Heart right ventricle (tissue), 16 donors: ENCODE data around the gene MYO18B. TPM values are rescaled to one million over a fixed set of nuclear protein-coding genes. Genes with fewer than 3 reads are reported as not detected.
A peak's percentile ranks its signal among the peaks of the same experiment; 100 is the strongest.

Experiments used
- ATAC-seq, 8 donors: fragments of 200-7000 bp; cut with Tn5 transposase; one replicate each; pipeline ENCODE4 v1.9.1; 2020; ENCODE audit warnings: mild to moderate bottlenecking in 8 of 8, moderate library complexity in 8 of 8, moderate number of reproducible peaks in 1 of 8
- DNase-seq, 2 donors: peaks; one replicate each; pipeline ENCODE4 v3.0.0-alpha.2; 2020
- H3K27ac ChIP-seq, 10 donors: fragments of 200-600 bp; sonication (generic) in 2 of 10; one replicate each; pipeline versions ENCODE4 v1.5.0 to v1.8.0; 2020 to 2022; ENCODE audit warnings: mild to moderate bottlenecking in 3 of 10
- H3K27me3 ChIP-seq, 7 donors: fragments of 200-600 bp; one replicate each; pipeline ENCODE4 v1.8.0; 2021 to 2022; ENCODE audit warnings: mild to moderate bottlenecking in 2 of 7
- H3K36me3 ChIP-seq, 9 donors: fragments of 200-600 bp; sonication (generic) in 1 of 9; one replicate each; pipeline versions ENCODE4 v1.5.0 to v1.8.0; 2020 to 2022; ENCODE audit warnings: mild to moderate bottlenecking in 2 of 9
- H3K4me1 ChIP-seq, 9 donors: fragments of 200-600 bp; sonication (generic) in 1 of 9; one replicate each; pipeline versions ENCODE4 v1.5.0 to v1.8.0; 2020 to 2022; ENCODE audit warnings: mild to moderate bottlenecking in 4 of 9
- H3K4me3 ChIP-seq, 10 donors: fragments of 200-600 bp; sonication (generic) in 2 of 10; one replicate each; pipeline versions ENCODE4 v1.5.0 to v1.8.0; 2020 to 2022; ENCODE audit warnings: mild to moderate bottlenecking in 7 of 10, moderate library complexity in 2 of 10
- H3K9me3 ChIP-seq, 11 donors: fragments of 200-600 bp in 10 of 11; sonication (generic) in 2 of 11; one replicate each; pipeline versions ENCODE4 v1.5.0 to v1.8.0; 2013 to 2022; ENCODE audit warnings: mild to moderate bottlenecking in 2 of 11, control low read depth in 1 of 11, moderate library complexity in 1 of 11
- WGBS, 2 donors: extraction: QIAGEN DNeasy Blood & Tissue Kit; methylation state at CpG; one replicate each; pipeline ENCODE4 v1.1.7; 2013; ENCODE audit warnings: inconsistent platforms in 1 of 2; 5-methylcytosine and 5-hydroxymethylcytosine counted together
- intact Hi-C, 10 donors: fragments of 100-400 bp; cut with DNase I; formaldehyde crosslinking; loops; one replicate each; pipeline versions ENCODE4 v1.11.1 to v1.14.2; 2022
- polyA plus RNA-seq, 2 donors: library from polyadenylated mRNA; stranded (reverse); fragments of 200-250 nt; gene quantifications; one replicate each; pipeline ENCODE4 v1.2.3, GENCODE V29; 2013
- total RNA-seq, 10 donors: library from RNA; stranded (reverse); fragmentation: NEBNext Ultra II Directional in 3 of 10; extraction: Animal tissue kit (Norgen Biotek cat#: 25700) in 3 of 10; gene quantifications; one replicate each; pipeline versions ENCODE4 v1.2.1 to v1.2.4, GENCODE V29; 2021 to 2023
- TF ChIP-seq, protein P1 (sequence below), 9 donors: fragments of 200-600 bp; sonication (generic) in 2 of 9; IDR thresholded peaks; one replicate each; pipeline versions ENCODE4 v1.5.0 to v1.8.0; 2021 to 2022; ENCODE audit warnings: antibody characterized with exemption in 9 of 9, mild to moderate bottlenecking in 5 of 9, moderate library complexity in 1 of 9
- donor health status: Arrhythmogenic right ventricular cardiomyopathy.
- donor health status: ischemic (EF 13 %, LVEDD 7.1; RV severe dilation, severe dysfunction).
- donor health status: healthy with polysubstance abuse.
- donor health status: DM: no; HTN: yes; CAD: no.
- donor health status: DM: no; HTN: no; CAD: no.
- donor health status: ischemic (EF 25% LVEDD 6.9; RV normal size, moderate dysfunction).
- donor health status: ischemic (EF 25% LVEDD 5.7; RV mildly dilated, moderate dysfunction).
- donor health status: healthy.
- donor health status: DM: yes; HTN: yes; CAD: no.
- donor health status: Ischemic cardiomyopathy.
- donor health status: ischemic (EF 35%, LVEDD 5.7; RV mildly dilated, moderate dysfunction).
- donor health status: nonischemic (EF 11% LVEDD 7.7; RV severe dilation, severe dysfunction).
- donor health status: DM: yes; HTN: yes; CAD: no.
- donor health status: PGD.
- donor health status: ischemic (EF 29% LVEDD 5.4; RV normal size, mild dysfunction).
- donor health status: nonischemic (EF 23%, LVEDD 6.1; RV moderate dilation, normal function).

MYO18B gene
- total and polyA plus RNA-seq, 12 donors = 111 to 407 (median 210) TPM

DNA sequence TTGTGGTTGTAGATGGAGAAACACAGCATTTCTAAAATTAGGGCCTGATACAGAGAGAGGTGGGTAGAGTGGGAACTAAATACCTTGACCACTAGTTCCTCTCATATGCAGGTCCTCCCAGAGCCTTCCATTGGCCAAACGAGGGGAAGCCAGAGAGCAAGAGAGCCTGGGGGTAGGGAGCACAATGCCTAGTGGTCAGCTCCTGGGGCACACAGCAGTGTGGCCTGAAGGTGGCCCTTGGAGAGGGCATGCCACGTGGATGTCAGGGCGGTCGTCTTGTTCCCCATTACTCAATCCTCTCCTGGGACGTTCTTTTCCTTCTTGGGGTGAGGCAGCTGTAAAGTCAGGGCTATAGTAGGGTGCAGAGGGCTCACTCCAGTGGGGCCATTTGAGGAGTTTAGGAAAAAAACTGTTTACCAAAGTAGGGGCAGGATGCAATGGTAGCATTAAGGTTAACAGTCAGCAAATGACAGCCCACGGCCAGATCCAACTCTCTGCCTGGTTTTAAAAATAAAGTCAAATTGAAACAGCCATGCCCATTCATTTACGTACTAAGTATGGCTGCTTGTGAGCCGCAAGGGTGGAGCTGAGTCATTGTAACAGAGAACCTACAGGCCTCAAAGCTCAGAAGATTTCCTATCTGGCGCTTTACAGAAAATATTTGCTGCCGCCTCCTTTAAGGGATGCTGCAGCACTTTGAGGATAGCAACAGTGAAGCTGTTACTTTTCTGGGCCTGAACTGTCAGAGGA lies 7.6 kb downstream of the MYO18B start:
- Histone ChIP-seq H3K4me3 (peak overlapping the region in 2 of 10 donors; percentile 8 to 17), H3K36me3 (no peaks in the 10 kb centered on the region), H3K4me1 (peaks cover 10 to 81% (median 42%) of the 10 kb centered on the region in 9 donors), H3K9me3 (no peaks in the 10 kb centered on the region), H3K27ac (peak overlapping the region in 9 of 10 donors; percentile 37 to 79 (median 67)), H3K27me3 (no peaks in the 10 kb centered on the region)
- TF ChIP-seq, protein P1, sequence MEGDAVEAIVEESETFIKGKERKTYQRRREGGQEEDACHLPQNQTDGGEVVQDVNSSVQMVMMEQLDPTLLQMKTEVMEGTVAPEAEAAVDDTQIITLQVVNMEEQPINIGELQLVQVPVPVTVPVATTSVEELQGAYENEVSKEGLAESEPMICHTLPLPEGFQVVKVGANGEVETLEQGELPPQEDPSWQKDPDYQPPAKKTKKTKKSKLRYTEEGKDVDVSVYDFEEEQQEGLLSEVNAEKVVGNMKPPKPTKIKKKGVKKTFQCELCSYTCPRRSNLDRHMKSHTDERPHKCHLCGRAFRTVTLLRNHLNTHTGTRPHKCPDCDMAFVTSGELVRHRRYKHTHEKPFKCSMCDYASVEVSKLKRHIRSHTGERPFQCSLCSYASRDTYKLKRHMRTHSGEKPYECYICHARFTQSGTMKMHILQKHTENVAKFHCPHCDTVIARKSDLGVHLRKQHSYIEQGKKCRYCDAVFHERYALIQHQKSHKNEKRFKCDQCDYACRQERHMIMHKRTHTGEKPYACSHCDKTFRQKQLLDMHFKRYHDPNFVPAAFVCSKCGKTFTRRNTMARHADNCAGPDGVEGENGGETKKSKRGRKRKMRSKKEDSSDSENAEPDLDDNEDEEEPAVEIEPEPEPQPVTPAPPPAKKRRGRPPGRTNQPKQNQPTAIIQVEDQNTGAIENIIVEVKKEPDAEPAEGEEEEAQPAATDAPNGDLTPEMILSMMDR (IDR thresholded peaks at IDR 0.05) = no peak
- intact Hi-C loops = no loop called here
- ATAC-seq (no peak), DNase-seq (no peak)
- whole genome bisulfite sequencing, 2 donors = 50 to 61% methylated on average over 10 of the region's 10 CpGs

DNA sequence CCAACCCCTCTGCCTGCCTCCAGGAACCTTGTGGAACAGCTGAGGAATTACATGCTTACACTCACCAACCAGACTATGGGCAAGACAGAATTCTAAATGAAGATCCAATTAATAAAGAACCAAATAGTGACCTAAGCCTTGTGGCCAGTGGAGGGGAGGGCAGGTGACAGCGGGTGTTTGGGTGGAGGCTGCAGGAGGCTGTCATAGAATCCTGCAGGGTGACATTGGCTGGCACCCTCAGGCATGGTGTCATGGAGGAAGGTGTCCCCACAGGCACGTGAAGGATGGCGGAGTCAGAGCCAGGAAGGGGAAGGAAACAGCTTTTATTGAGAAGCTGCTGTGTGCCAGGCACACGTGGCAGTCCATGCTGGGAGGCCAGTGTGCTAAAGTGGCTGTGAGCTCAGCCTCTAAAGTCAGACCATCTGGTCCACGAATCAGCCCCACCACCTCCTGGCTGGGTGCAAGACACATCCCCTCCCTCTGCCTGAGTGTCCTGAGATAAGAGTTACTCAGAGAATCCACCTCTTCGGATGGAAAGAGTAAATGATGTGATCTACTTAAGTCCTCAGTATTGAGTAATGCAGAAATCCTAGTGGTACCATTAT lies 8.7 kb downstream of the MYO18B start:
- ATAC-seq (no peak), DNase-seq (no peak)
- Histone ChIP-seq H3K27ac (peak overlapping the region in 7 of 10 donors; percentile 62 to 79 (median 67)), H3K36me3 (no peaks in the 10 kb centered on the region), H3K27me3 (no peaks in the 10 kb centered on the region), H3K9me3 (no peaks in the 10 kb centered on the region), H3K4me1 (peaks cover 10 to 87% (median 49%) of the 10 kb centered on the region in 9 donors), H3K4me3 (no peak overlapping the region)
- WGBS, 2 donors = 30 to 33% methylated on average over 6 of the region's 6 CpGs
- intact Hi-C loops = no loop called here
- TF ChIP-seq, protein P1 (IDR thresholded peaks at IDR 0.05) = peak in 1 of 9 donors; percentile 15

DNA sequence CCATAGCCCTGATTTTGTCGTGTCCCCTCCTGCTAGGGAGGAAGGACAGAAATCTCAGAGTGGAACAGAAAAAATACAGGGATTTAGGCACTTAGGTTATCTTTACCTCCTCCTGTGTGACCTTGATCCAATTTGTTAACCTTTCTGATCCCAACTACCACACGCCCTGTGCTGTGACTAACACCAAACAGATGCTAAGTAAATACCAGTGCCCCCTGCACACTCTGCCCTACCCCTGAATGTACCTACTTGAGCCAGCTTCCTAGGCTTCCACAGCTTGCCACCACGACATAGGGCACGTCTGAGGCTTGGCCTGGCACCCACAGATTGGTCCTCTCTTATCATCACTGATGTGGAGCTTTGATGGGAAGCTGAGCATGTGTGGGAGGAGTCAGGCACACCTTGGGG lies 9.2 kb downstream of the MYO18B start:
- no peaks in the 10 kb centered on the region for H3K9me3 ChIP-seq
- H3K36me3 ChIP-seq = no peaks in the 10 kb centered on the region
- no peaks in the 10 kb centered on the region for H3K27me3 ChIP-seq
- intact Hi-C loops = no loop called here
- ATAC-seq (no peak), DNase-seq (no peak)
- peak overlapping the region in 6 of 10 donors; percentile 14 to 79 (median 65) for H3K27ac ChIP-seq
- peaks cover 10 to 87% (median 49%) of the 10 kb centered on the region in 9 donors for H3K4me1 ChIP-seq
- 46 to 48% methylated on average over 4 of the region's 4 CpGs for WGBS, 2 donors
- TF ChIP-seq, protein P1 (IDR thresholded peaks at IDR 0.05) = no peak
- H3K4me3 ChIP-seq = no peak overlapping the region

DNA sequence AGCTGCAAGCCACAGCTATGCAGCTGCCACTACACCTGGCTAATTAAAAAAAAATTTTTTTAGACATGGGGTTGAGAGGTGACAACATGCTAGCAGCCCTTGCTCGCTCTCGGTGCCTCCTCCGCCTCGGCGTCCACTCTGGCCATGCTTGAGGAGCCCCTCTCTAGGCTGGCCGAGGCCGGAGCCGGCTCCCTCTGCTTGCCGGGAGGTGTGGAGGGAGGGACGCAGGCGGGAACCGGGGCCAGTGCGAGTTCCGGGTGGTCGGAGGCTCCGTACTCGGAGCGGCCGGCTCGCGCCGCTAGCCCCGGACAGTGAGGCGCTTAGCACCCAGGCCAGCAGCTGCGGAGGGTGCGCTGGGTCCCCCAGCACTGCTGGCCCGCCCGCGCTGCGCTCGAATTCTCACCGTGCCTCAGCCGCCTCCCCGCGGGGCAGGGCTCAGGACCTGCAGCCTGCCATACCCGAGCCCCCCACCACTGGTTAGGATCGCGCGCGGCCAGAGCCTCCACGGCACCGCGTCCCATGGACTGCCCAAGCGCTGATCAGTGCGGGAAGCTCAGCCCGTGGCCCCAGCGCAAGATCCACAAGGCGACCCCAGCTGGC lies 10.7 kb downstream of the MYO18B start:
- H3K4me3 ChIP-seq = peak overlapping the region in 1 of 10 donors; percentile 54
- no peaks in the 10 kb centered on the region for H3K27me3 ChIP-seq
- ATAC-seq (peak in 1 of 8 donors; percentile 9), DNase-seq (no peak)
- no peaks in the 10 kb centered on the region for H3K9me3 ChIP-seq
- H3K4me1 ChIP-seq = peaks cover 10 to 83% (median 44%) of the 10 kb centered on the region in 9 donors
- WGBS, 2 donors = 88 to 95% methylated on average over 42 to 48 of the region's 48 CpGs
- H3K27ac ChIP-seq = peak overlapping the region in 4 of 10 donors; percentile 77 to 92 (median 90)
- intact Hi-C loops = no loop called here
- TF ChIP-seq, protein P1 (IDR thresholded peaks at IDR 0.05) = no peak
- no peaks in the 10 kb centered on the region for H3K36me3 ChIP-seq
